ENCODE measurements around the gene CLCN4. TPM values are rescaled to one million over a fixed set of nuclear protein-coding genes. Genes with fewer than 3 reads are reported as not detected.

The CLCN4 gene
- total and polyA plus RNA-seq, 2 of the 8 experiments (the other 6 are each of a cell fraction or from before 2014, with no cell fraction given), result 3.3 to 11.2 TPM

DNA sequence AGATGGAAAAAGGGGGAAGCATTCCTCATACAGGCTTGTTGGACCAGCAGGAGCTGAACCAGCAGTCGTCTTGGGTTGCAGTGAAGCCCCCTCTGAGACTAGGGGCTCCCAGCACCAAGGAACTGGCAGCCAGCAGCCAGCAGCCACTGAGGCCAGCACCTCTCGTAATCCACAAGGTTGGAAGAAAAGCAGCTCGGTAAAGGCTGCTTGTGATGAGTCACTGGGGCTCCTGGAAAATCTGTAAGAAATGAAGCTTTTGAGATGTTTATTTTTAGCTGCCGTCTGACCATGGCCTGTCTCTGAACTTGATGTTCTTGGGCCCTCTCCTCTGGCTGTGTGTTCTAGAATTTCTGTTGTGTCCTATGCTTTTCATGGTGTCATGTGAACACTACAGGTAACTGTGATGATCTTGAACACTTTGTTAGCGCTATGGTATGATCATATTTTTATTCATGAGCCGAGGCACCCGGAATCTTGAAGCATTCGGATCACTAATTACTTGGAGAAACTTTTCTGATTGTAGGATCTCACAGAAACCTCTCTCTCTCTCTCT is 18.6 kb downstream of the CLCN4 start (continued):
- TF ChIP-seq CHD7 (IDR thresholded peaks at IDR 0.05; ENCODE audit: insufficient replicate concordance, low read length), result no peak
- no peak for TF ChIP-seq FOSL1 (IDR thresholded peaks at IDR 0.05; ENCODE audit: insufficient read depth, low read depth, low read length)
- TF ChIP-seq PHF8 (conservative IDR thresholded peaks at IDR 0.05; ENCODE audit: low read depth, low read length), result no peak
